H1 (cell line): ENCODE results near the gene TEX14. TPM values are rescaled to one million over a fixed set of nuclear protein-coding genes. Genes with fewer than 3 reads are reported as not detected.

ENCODE experiments used
- ATF3 ChIP-seq: IDR thresholded peaks from 2 replicates; pipeline ENCODE4 v1.6.1; 2011; ENCODE audit warnings: low read depth, mild to moderate bottlenecking, low read length; ENCODE audit not compliant: insufficient read depth
- CEBPB ChIP-seq: IDR thresholded peaks from 2 replicates; pipeline ENCODE4 v1.6.1; 2012; ENCODE audit warnings: low read depth, low read length
- KDM1A ChIP-seq: fragments of 200-600, 300-600 bp; sonication (generic); IDR thresholded peaks from 2 replicates; pipeline ENCODE4 v1.7.1; 2016; ENCODE audit warnings: mild to moderate bottlenecking, low read length, borderline replicate concordance
- TAF7 ChIP-seq: optimal IDR thresholded peaks from 2 replicates; pipeline ENCODE3; 2011; ENCODE audit warnings: low read depth, mild to moderate bottlenecking, inconsistent platforms, low read length, moderate library complexity, borderline replicate concordance
- polyA plus RNA-seq, 7 experiments: library from polyadenylated mRNA; depleted of rRNA in 3 of 7; stranded (reverse) in 5 of 7; unstranded in 2 of 7; fragments of >200 nt in 5 of 7; fragments of 200-250 nt in 2 of 7; gene quantifications; 1 replicate in 5 of 7; 2 replicates in 1 of 7; 4 replicates in 1 of 7; pipeline versions ENCODE4 v1.2.1 to v1.2.3, GENCODE V29; 2011 to 2013; ENCODE audit warnings: missing spikeins in 2 of 7, mixed read lengths in 2 of 7
- total RNA-seq: library from RNA; stranded (reverse); fragmentation: NEBNext Ultra II Directional; extraction: Animal tissue kit (Norgen Biotek cat#: 25700); gene quantifications from 2 replicates; pipeline ENCODE4 v1.2.1, GENCODE V29; 2021

TEX14 gene
- total and polyA plus RNA-seq, 2 of the 8 experiments (the other 6 are each of a cell fraction or from before 2014, with no cell fraction given) = 0.83 to 2.5 TPM

GRCh38 chr17:58688521-58688920, 3.3 kb downstream of the TEX14 start (continued):
- TF ChIP-seq ATF3 = no peak
- no peak for TF ChIP-seq CEBPB
- no peak for TF ChIP-seq KDM1A
- TF ChIP-seq TAF7 = no peak
